DND-41 (cell line): Measurements from ENCODE around the gene CPZ.

ENCODE experiments used
- EZH2 ChIP-seq: IDR thresholded peaks from 3 replicates; pipeline ENCODE4 v1.6.1; 2012; ENCODE audit warnings: borderline replicate concordance, low read depth, mild to moderate bottlenecking, moderate library complexity, low read length, inconsistent platforms; ENCODE audit not compliant: severe bottlenecking
- TF ChIP-seq, protein P1 (sequence below): IDR thresholded peaks from 2 replicates; pipeline ENCODE4 v1.5.1; 2012; ENCODE audit warnings: borderline replicate concordance, low read length, moderate library complexity, mild to moderate bottlenecking; ENCODE audit not compliant: poor library complexity, severe bottlenecking; ENCODE audit errors: extremely low read depth

DNA sequence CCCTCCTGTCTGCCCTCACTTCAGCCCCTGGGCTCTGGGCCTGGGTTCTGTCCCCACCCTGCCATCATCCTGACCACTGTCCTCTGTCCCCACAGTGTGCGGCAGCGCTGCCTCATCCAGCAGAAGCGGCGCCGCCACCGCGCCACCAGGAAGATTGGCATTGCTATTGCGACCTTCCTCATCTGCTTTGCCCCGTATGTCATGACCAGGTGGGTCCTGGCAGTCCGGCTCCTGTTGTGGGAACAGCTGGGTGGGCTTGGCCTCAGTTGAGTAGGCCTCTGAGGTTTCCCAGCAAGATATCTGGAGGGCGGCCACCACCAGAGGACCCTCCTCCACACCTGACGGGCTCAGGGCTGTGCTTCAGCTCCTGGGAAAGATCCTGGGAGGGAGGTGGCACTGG, 10.1 kb upstream of the CPZ start:
- TF ChIP-seq, protein P1, sequence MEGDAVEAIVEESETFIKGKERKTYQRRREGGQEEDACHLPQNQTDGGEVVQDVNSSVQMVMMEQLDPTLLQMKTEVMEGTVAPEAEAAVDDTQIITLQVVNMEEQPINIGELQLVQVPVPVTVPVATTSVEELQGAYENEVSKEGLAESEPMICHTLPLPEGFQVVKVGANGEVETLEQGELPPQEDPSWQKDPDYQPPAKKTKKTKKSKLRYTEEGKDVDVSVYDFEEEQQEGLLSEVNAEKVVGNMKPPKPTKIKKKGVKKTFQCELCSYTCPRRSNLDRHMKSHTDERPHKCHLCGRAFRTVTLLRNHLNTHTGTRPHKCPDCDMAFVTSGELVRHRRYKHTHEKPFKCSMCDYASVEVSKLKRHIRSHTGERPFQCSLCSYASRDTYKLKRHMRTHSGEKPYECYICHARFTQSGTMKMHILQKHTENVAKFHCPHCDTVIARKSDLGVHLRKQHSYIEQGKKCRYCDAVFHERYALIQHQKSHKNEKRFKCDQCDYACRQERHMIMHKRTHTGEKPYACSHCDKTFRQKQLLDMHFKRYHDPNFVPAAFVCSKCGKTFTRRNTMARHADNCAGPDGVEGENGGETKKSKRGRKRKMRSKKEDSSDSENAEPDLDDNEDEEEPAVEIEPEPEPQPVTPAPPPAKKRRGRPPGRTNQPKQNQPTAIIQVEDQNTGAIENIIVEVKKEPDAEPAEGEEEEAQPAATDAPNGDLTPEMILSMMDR: no peak
- TF ChIP-seq EZH2: no peak
